Left ventricle myocardium inferior (tissue), 1 donor: ENCODE data around the gene TSPAN3. TPM values are rescaled to one million over a fixed set of nuclear protein-coding genes. Genes with fewer than 3 reads are reported as not detected.

ENCODE experiments used
- DNase-seq: peaks from one replicate; pipeline ENCODE4 v3.0.0-alpha.2; 2020
- H3K27ac ChIP-seq: fragments of 200-600 bp; replicated peaks from 2 replicates; pipeline ENCODE4 v1.8.0; 2021
- H3K27me3 ChIP-seq: fragments of 200-600 bp; 2 replicates; pipeline ENCODE4 v1.8.0; 2021; ENCODE audit warnings: low read depth
- H3K36me3 ChIP-seq: fragments of 200-600 bp; 2 replicates; pipeline ENCODE4 v1.8.0; 2021
- H3K4me1 ChIP-seq: fragments of 200-600 bp; 2 replicates; pipeline ENCODE4 v1.8.0; 2021
- H3K4me3 ChIP-seq: fragments of 200-600 bp; 2 replicates; pipeline ENCODE4 v1.8.0; 2021; ENCODE audit warnings: mild to moderate bottlenecking, moderate library complexity
- H3K9me3 ChIP-seq: fragments of 200-600 bp; replicated peaks from 2 replicates; pipeline ENCODE4 v1.8.0; 2021
- CTCF ChIP-seq: fragments of 200-600 bp; IDR thresholded peaks from 2 replicates; pipeline ENCODE4 v1.8.0; 2021; ENCODE audit warnings: antibody characterized with exemption, mild to moderate bottlenecking, borderline replicate concordance
- intact Hi-C: fragments of 100-400 bp; cut with micrococcal nuclease; formaldehyde crosslinking; loops from one replicate; pipeline ENCODE4 v1.11.0; 2022
- total RNA-seq: library from RNA; stranded (reverse); fragmentation: NEBNext Ultra II Directional; extraction: Animal tissue kit (Norgen Biotek cat#: 25700); gene quantifications from one replicate; pipeline ENCODE4 v1.2.1, GENCODE V29; 2021
- donor health status: DM: no; HTN: yes; CAD: no; lungs with severe emphysema.

TSPAN3 gene
- total RNA-seq, 1 donor from 2014 or later = 98.6 TPM

GRCh38 chr15:77045985-77046384, 24.9 kb downstream of the TSPAN3 start:
- TF ChIP-seq CTCF = no peak
- no peaks in the 10 kb centered on the region for H3K27me3 ChIP-seq
- DNase-seq = no peak
- H3K36me3 ChIP-seq = peaks cover 33% of the 10 kb centered on the region
- H3K4me3 ChIP-seq = no peak overlapping the region
- intact Hi-C loops = no loop called here
- no peak overlapping the region for H3K27ac ChIP-seq
- H3K9me3 ChIP-seq = no peaks in the 10 kb centered on the region
- peaks cover 17% of the 10 kb centered on the region for H3K4me1 ChIP-seq

- no peak for TF ChIP-seq CTCF
- DNase-seq = no peak
These were observed 26.5 kb downstream of the TSPAN3 start for GRCh38 chr15:77044228-77045042.

GRCh38 chr15:77042955-77043920, 27.7 kb downstream of the TSPAN3 start:
- DNase-seq = no peak
- Histone ChIP-seq H3K27me3 (no peaks in the 10 kb centered on the region), H3K4me3 (no peak overlapping the region), H3K9me3 (no peaks in the 10 kb centered on the region), H3K4me1 (peaks cover 26% of the 10 kb centered on the region), H3K36me3 (peaks cover 31% of the 10 kb centered on the region), H3K27ac (no peak overlapping the region)
- no peak for TF ChIP-seq CTCF
- intact Hi-C loops = no loop called here

More at GRCh38 chr15:77044228-77045042, 26.5 kb downstream of the TSPAN3 start:
- intact Hi-C loops = no loop called here
- H3K27ac ChIP-seq = no peak overlapping the region
- no peaks in the 10 kb centered on the region for H3K9me3 ChIP-seq
- peaks cover 31% of the 10 kb centered on the region for H3K36me3 ChIP-seq
- H3K27me3 ChIP-seq = no peaks in the 10 kb centered on the region
- H3K4me1 ChIP-seq = peaks cover 23% of the 10 kb centered on the region
- no peak overlapping the region for H3K4me3 ChIP-seq

GRCh38 chr15:77042245-77042919, 28.5 kb downstream of the TSPAN3 start:
- H3K9me3 ChIP-seq = no peaks in the 10 kb centered on the region
- no peak overlapping the region for H3K4me3 ChIP-seq
- intact Hi-C loops = no loop called here
- DNase-seq = no peak
- H3K27ac ChIP-seq = no peak overlapping the region
- no peak for TF ChIP-seq CTCF
- peaks cover 26% of the 10 kb centered on the region for H3K4me1 ChIP-seq
- no peaks in the 10 kb centered on the region for H3K27me3 ChIP-seq
- peaks cover 31% of the 10 kb centered on the region for H3K36me3 ChIP-seq

- H3K27me3 ChIP-seq = no peaks in the 10 kb centered on the region
- no peaks in the 10 kb centered on the region for H3K9me3 ChIP-seq
- H3K27ac ChIP-seq = no peak overlapping the region
- intact Hi-C loops = no loop called here
- no peak for DNase-seq
- peaks cover 17% of the 10 kb centered on the region for H3K36me3 ChIP-seq
- TF ChIP-seq CTCF = no peak
- H3K4me1 ChIP-seq = peaks cover 26% of the 10 kb centered on the region
- H3K4me3 ChIP-seq = no peak overlapping the region
These were observed 30.2 kb downstream of the TSPAN3 start for GRCh38 chr15:77040673-77041072.
